ENCODE results near the gene GULP1.

GULP1 gene

DNA sequence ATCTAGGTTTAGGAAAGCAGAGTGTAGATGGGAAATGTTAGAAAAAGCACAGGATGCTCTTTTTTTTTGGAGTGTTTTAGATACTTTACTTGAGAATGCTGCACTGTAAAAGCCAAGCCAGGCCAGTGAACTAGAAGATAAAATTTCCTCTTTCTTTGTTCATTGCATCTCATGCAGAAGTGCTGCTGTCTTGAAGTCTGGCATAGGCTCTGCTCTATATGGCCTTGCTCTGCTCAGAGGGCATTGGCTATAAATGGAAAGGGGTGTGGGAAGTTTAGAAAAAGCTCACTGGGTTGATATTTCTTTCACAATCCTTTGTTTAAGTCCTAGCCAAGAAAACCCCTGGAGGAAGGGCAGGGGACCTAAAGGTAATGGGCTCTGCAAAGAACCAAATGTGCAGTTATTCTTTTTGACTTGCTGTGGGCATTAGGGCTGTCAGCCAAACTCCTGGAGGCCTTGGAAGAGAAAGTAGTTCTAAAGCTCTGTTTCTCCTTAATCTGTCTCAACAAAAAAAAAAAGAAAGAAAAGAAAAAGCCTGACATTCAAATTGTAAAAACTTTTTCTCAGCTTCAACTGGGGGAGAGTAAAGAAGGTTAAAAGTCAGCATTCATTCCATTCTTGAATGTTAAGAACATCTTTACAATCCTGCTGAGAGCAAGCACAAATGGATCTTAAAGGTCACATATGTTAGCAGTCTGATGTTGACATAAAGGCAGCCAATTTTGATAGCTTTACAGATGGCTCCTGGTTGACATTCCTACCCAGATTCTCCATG is 338.3 kb downstream of the GULP1 start:
- no peak for TF ChIP-seq ZNF70 (CRISPR knock-in tag; IDR thresholded peaks at IDR 0.05)
- TF ChIP-seq, protein P1, sequence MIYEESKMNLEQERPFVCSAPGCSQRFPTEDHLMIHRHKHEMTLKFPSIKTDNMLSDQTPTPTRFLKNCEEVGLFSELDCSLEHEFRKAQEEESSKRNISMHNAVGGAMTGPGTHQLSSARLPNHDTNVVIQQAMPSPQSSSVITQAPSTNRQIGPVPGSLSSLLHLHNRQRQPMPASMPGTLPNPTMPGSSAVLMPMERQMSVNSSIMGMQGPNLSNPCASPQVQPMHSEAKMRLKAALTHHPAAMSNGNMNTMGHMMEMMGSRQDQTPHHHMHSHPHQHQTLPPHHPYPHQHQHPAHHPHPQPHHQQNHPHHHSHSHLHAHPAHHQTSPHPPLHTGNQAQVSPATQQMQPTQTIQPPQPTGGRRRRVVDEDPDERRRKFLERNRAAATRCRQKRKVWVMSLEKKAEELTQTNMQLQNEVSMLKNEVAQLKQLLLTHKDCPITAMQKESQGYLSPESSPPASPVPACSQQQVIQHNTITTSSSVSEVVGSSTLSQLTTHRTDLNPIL (CRISPR knock-in tag; IDR thresholded peaks at IDR 0.05; ENCODE audit: low read depth) = no peak
- TF ChIP-seq ARNTL (CRISPR knock-in tag; IDR thresholded peaks at IDR 0.05; ENCODE audit: borderline replicate concordance, low read depth) = no peak
- TF ChIP-seq, protein P2, sequence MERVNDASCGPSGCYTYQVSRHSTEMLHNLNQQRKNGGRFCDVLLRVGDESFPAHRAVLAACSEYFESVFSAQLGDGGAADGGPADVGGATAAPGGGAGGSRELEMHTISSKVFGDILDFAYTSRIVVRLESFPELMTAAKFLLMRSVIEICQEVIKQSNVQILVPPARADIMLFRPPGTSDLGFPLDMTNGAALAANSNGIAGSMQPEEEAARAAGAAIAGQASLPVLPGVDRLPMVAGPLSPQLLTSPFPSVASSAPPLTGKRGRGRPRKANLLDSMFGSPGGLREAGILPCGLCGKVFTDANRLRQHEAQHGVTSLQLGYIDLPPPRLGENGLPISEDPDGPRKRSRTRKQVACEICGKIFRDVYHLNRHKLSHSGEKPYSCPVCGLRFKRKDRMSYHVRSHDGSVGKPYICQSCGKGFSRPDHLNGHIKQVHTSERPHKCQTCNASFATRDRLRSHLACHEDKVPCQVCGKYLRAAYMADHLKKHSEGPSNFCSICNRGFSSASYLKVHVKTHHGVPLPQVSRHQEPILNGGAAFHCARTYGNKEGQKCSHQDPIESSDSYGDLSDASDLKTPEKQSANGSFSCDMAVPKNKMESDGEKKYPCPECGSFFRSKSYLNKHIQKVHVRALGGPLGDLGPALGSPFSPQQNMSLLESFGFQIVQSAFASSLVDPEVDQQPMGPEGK (CRISPR knock-in tag; IDR thresholded peaks at IDR 0.05; ENCODE audit: borderline replicate concordance) = no peak
- no peak for TF ChIP-seq POU6F1 (CRISPR knock-in tag; IDR thresholded peaks at IDR 0.05; ENCODE audit: borderline replicate concordance, low read depth)
- no peak for TF ChIP-seq GLIS3 (CRISPR knock-in tag; IDR thresholded peaks at IDR 0.05)
- TF ChIP-seq, protein P3, sequence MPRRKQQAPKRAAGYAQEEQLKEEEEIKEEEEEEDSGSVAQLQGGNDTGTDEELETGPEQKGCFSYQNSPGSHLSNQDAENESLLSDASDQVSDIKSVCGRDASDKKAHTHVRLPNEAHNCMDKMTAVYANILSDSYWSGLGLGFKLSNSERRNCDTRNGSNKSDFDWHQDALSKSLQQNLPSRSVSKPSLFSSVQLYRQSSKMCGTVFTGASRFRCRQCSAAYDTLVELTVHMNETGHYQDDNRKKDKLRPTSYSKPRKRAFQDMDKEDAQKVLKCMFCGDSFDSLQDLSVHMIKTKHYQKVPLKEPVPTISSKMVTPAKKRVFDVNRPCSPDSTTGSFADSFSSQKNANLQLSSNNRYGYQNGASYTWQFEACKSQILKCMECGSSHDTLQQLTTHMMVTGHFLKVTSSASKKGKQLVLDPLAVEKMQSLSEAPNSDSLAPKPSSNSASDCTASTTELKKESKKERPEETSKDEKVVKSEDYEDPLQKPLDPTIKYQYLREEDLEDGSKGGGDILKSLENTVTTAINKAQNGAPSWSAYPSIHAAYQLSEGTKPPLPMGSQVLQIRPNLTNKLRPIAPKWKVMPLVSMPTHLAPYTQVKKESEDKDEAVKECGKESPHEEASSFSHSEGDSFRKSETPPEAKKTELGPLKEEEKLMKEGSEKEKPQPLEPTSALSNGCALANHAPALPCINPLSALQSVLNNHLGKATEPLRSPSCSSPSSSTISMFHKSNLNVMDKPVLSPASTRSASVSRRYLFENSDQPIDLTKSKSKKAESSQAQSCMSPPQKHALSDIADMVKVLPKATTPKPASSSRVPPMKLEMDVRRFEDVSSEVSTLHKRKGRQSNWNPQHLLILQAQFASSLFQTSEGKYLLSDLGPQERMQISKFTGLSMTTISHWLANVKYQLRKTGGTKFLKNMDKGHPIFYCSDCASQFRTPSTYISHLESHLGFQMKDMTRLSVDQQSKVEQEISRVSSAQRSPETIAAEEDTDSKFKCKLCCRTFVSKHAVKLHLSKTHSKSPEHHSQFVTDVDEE (CRISPR knock-in tag; IDR thresholded peaks at IDR 0.05) = no peak
- no peak for TF ChIP-seq CSDC2 (CRISPR knock-in tag; IDR thresholded peaks at IDR 0.05)
- no peak for TF ChIP-seq SNAI2 (CRISPR knock-in tag; IDR thresholded peaks at IDR 0.05)
- TF ChIP-seq ISL1 (CRISPR knock-in tag; IDR thresholded peaks at IDR 0.05) = no peak
- no peak for TF ChIP-seq ZNF8 (CRISPR knock-in tag; IDR thresholded peaks at IDR 0.05)
- ATAC-seq = peak; percentile 59; the same call in 2 of the 3 replicates

DNA sequence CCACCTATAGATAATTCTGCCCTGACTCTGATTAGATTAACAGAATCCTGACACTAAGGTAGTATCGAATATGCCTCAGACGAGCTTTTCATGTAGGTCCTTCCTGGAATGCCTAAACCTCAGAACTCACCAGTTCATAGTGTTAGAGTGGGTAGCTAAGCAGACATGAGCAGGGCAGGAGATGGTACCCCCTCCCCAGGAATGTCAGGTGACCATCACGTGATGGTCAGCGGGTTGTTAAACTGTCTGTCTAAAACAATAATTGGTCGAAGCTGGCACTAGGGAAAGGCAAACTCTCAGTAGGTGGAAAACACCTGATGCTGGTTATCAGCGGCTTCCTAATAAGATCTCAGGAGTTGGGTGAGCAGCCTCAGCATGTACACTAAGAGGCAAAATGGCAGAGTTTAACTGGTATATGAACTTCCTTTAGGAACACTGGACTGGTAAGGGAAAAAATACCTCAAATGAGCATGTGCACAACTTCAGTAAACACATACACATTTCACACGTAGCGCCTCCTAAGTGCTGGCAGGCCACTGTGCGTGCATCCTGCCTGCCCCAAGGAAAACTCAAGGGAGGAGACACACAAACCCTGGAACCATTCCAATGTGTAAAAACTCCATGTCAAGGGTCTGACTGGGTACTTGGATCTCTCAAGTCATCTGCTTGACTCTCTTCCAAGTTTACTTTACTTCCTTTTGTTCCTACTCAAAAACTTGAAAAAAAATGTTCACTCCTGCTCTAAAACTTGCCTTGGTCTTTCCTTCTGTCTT is 339.5 kb downstream of the GULP1 start:
- no peak for ATAC-seq
- TF ChIP-seq SNAI2 (CRISPR knock-in tag; IDR thresholded peaks at IDR 0.05) = no peak
- TF ChIP-seq, protein P3 (CRISPR knock-in tag; IDR thresholded peaks at IDR 0.05) = no peak
- no peak for TF ChIP-seq ARNTL (CRISPR knock-in tag; IDR thresholded peaks at IDR 0.05; ENCODE audit: borderline replicate concordance, low read depth)
- no peak for TF ChIP-seq ZFP3 (CRISPR knock-in tag; IDR thresholded peaks at IDR 0.05)
- TF ChIP-seq ZNF8 (CRISPR knock-in tag; IDR thresholded peaks at IDR 0.05) = no peak
- TF ChIP-seq POU6F1 (CRISPR knock-in tag; IDR thresholded peaks at IDR 0.05; ENCODE audit: borderline replicate concordance, low read depth) = no peak
- no peak for TF ChIP-seq ZFP30 (CRISPR knock-in tag; IDR thresholded peaks at IDR 0.05)
- no peak for TF ChIP-seq OSR1 (CRISPR knock-in tag; IDR thresholded peaks at IDR 0.05)
- no peak for TF ChIP-seq ZNF70 (CRISPR knock-in tag; IDR thresholded peaks at IDR 0.05)
- TF ChIP-seq CSDC2 (CRISPR knock-in tag; IDR thresholded peaks at IDR 0.05) = no peak
- no peak for TF ChIP-seq ISL1 (CRISPR knock-in tag; IDR thresholded peaks at IDR 0.05)
- TF ChIP-seq PPARA (CRISPR knock-in tag; IDR thresholded peaks at IDR 0.05; ENCODE audit: borderline replicate concordance) = no peak
- TF ChIP-seq RARB (CRISPR knock-in tag; IDR thresholded peaks at IDR 0.05) = no peak
- no peak for TF ChIP-seq ZC3H10 (CRISPR knock-in tag; IDR thresholded peaks at IDR 0.05)
- TF ChIP-seq, protein P1 (CRISPR knock-in tag; IDR thresholded peaks at IDR 0.05; ENCODE audit: low read depth) = no peak
- TF ChIP-seq CSRNP3 (CRISPR knock-in tag; IDR thresholded peaks at IDR 0.05) = no peak
- TF ChIP-seq GLIS3 (CRISPR knock-in tag; IDR thresholded peaks at IDR 0.05) = no peak
